GM19395 (cell line): ENCODE data around the gene MAPK1.
"Not testable (repeated sequence)": the region's sequence is repeated elsewhere in the genome, so short reads cannot be mapped to it uniquely, and the experiment has no call there.

Experiments
- ATAC-seq: cut with Tn5 transposase; IDR thresholded peaks from one replicate; pipeline ENCODE4 v1.9.1; 2021; ENCODE audit warnings: mild to moderate bottlenecking, moderate library complexity; ENCODE audit not compliant: unreplicated experiment

Gene MAPK1

GRCh38 chr22:21730535-21731308 is 136.7 kb downstream of the MAPK1 start:
- ATAC-seq, result no peak

- ATAC-seq, result not testable (repeated sequence)
These were observed 138.3 kb downstream of the MAPK1 start for GRCh38 chr22:21729184-21729583.

GRCh38 chr22:21728270-21728669 is 139.2 kb downstream of the MAPK1 start:
- ATAC-seq, result no peak

GRCh38 chr22:21727768-21728167 is 139.7 kb downstream of the MAPK1 start:
- no peak for ATAC-seq

GRCh38 chr22:21727159-21727558 is 140.3 kb downstream of the MAPK1 start:
- ATAC-seq, result no peak

- no peak for ATAC-seq
These were observed 140.8 kb downstream of the MAPK1 start for GRCh38 chr22:21726650-21727049.

- no peak for ATAC-seq
These were observed 141.3 kb downstream of the MAPK1 start for GRCh38 chr22:21725956-21726649.

GRCh38 chr22:21724496-21724895 is 142.9 kb downstream of the MAPK1 start:
- not testable (repeated sequence) for ATAC-seq

GRCh38 chr22:21721195-21721852 is 146.1 kb downstream of the MAPK1 start:
- not testable (repeated sequence) for ATAC-seq

GRCh38 chr22:21720191-21720859 is 147.1 kb downstream of the MAPK1 start:
- ATAC-seq, result not testable (repeated sequence)

GRCh38 chr22:21719024-21719423 is 148.4 kb downstream of the MAPK1 start:
- ATAC-seq, result no peak

- no peak for ATAC-seq
These were observed 148.9 kb downstream of the MAPK1 start for GRCh38 chr22:21718499-21718898.

- ATAC-seq, result not testable (repeated sequence)
These were observed 150.9 kb downstream of the MAPK1 start for GRCh38 chr22:21716395-21717122.

GRCh38 chr22:21714786-21715185 is 152.7 kb downstream of the MAPK1 start:
- ATAC-seq, result no peak

GRCh38 chr22:21714059-21714770 is 153.2 kb downstream of the MAPK1 start:
- no peak for ATAC-seq

- no peak for ATAC-seq
These were observed 153.9 kb downstream of the MAPK1 start for GRCh38 chr22:21713428-21714058.

GRCh38 chr22:21712751-21713427 is 154.6 kb downstream of the MAPK1 start:
- no peak for ATAC-seq

GRCh38 chr22:21711851-21712250 is 155.6 kb downstream of the MAPK1 start:
- ATAC-seq, result no peak

- no peak for ATAC-seq
These were observed 157.3 kb downstream of the MAPK1 start for GRCh38 chr22:21710156-21710555.
